Neuronal stem cell (in vitro differentiated cells): ENCODE results near the gene SVIL.
"Not testable (repeated sequence)": the region's sequence is repeated elsewhere in the genome, so short reads cannot be mapped to it uniquely, and the experiment has no call there.

Experiments used
- DNase-seq: peaks from one replicate; pipeline ENCODE4 v3.0.0-alpha.2; 2013; ENCODE audit warnings: low spot score
- H2AFZ ChIP-seq: one replicate; pipeline ENCODE4 v1.6.1; 2013; ENCODE audit warnings: mild to moderate bottlenecking, low read length, inconsistent platforms
- H2AK5ac ChIP-seq: 2 replicates; pipeline ENCODE4 v1.6.1; 2013; ENCODE audit warnings: low read depth, mild to moderate bottlenecking, inconsistent platforms, low read length, moderate library complexity, mixed read lengths
- H2BK120ac ChIP-seq: 2 replicates; pipeline ENCODE4 v1.6.1; 2013; ENCODE audit warnings: low read depth, mild to moderate bottlenecking, inconsistent platforms, low read length, moderate library complexity, mixed read lengths
- H2BK12ac ChIP-seq: one replicate; pipeline ENCODE4 v1.6.1; 2013; ENCODE audit warnings: low read length, inconsistent platforms
- H2BK15ac ChIP-seq: 2 replicates; pipeline ENCODE4 v1.6.1; 2013; ENCODE audit warnings: mild to moderate bottlenecking, low read length, inconsistent platforms, mixed read lengths
- H2BK5ac ChIP-seq: one replicate; pipeline ENCODE4 v1.6.1; 2013; ENCODE audit warnings: inconsistent platforms, mild to moderate bottlenecking, low read length, moderate library complexity
- H3K14ac ChIP-seq: one replicate; pipeline ENCODE4 v1.6.1; 2013; ENCODE audit warnings: low read length, inconsistent platforms
- H3K18ac ChIP-seq: 2 replicates; pipeline ENCODE4 v1.6.1; 2013; ENCODE audit warnings: low read length, inconsistent platforms
- H3K23ac ChIP-seq: 2 replicates; pipeline ENCODE4 v1.6.1; 2013; ENCODE audit warnings: low read depth, mild to moderate bottlenecking, mixed read lengths, low read length, inconsistent platforms; ENCODE audit not compliant: poor library complexity
- H3K27ac ChIP-seq: replicated peaks from 3 replicates; pipeline ENCODE4 v1.5.1; 2013; ENCODE audit warnings: low read length, inconsistent platforms
- H3K27me3 ChIP-seq, 3 experiments: 2 replicates each; pipeline ENCODE4 v1.6.1; 2013; ENCODE audit warnings: low read length in 3 of 3, mild to moderate bottlenecking in 2 of 3, inconsistent platforms in 1 of 3, low read depth in 1 of 3, mixed read lengths in 1 of 3, moderate library complexity in 1 of 3; ENCODE audit not compliant: control insufficient read depth in 3 of 3, insufficient read depth in 3 of 3
- H3K36me3 ChIP-seq, 2 donors: replicated peaks in 1 of 2; 2 replicates each; pipeline ENCODE4 v1.6.1; 2013; ENCODE audit warnings: low read length in 2 of 2; ENCODE audit not compliant: control insufficient read depth in 2 of 2, insufficient read depth in 2 of 2
- H3K4ac ChIP-seq: 2 replicates; pipeline ENCODE4 v1.6.1; 2013; ENCODE audit warnings: inconsistent platforms, mild to moderate bottlenecking, low read length, moderate library complexity
- H3K4me1 ChIP-seq, 2 donors: 1 replicate in 1 of 2; 2 replicates in 1 of 2; pipeline ENCODE4 v1.6.1; 2013; ENCODE audit warnings: low read length in 2 of 2, low read depth in 1 of 2; ENCODE audit not compliant: control insufficient read depth in 2 of 2, insufficient read depth in 1 of 2
- H3K4me2 ChIP-seq: one replicate; pipeline ENCODE4 v1.6.1; 2013; ENCODE audit warnings: mild to moderate bottlenecking, low read length, inconsistent platforms; ENCODE audit not compliant: insufficient read depth, poor library complexity, severe bottlenecking
- H3K4me3 ChIP-seq, 2 donors: 2 replicates each; pipeline ENCODE4 v1.5.1; 2013; ENCODE audit warnings: low read length in 2 of 2, mild to moderate bottlenecking in 2 of 2, inconsistent platforms in 1 of 2, moderate library complexity in 1 of 2
- H3K79me1 ChIP-seq: one replicate; pipeline ENCODE4 v1.6.1; 2013; ENCODE audit warnings: low read depth, mild to moderate bottlenecking, inconsistent platforms, low read length, moderate library complexity
- H3K9ac ChIP-seq: one replicate; pipeline ENCODE4 v1.6.1; 2013; ENCODE audit warnings: mild to moderate bottlenecking, low read depth, low read length, inconsistent platforms; ENCODE audit not compliant: poor library complexity
- H3K9me3 ChIP-seq, 2 donors: replicated peaks in 1 of 2; 2 replicates each; pipeline versions ENCODE3 to v1.6.1; 2013; ENCODE audit warnings: low read length in 2 of 2, mild to moderate bottlenecking in 2 of 2, inconsistent platforms in 1 of 2, low read depth in 1 of 2, mixed read lengths in 1 of 2, moderate library complexity in 1 of 2; ENCODE audit not compliant: control insufficient read depth in 2 of 2, insufficient read depth in 1 of 2
- H4K8ac ChIP-seq: one replicate; pipeline ENCODE4 v1.6.1; 2013; ENCODE audit warnings: low read depth, mild to moderate bottlenecking, inconsistent platforms, low read length, moderate library complexity
- H4K91ac ChIP-seq: one replicate; pipeline ENCODE4 v1.6.1; 2013; ENCODE audit warnings: low read length, low read depth, mild to moderate bottlenecking, inconsistent platforms; ENCODE audit not compliant: poor library complexity
- WGBS, 2 donors: extraction: QIAGEN DNeasy Blood & Tissue Kit; methylation state at CpG; one replicate each; pipeline ENCODE4 v1.1.7; 2013; ENCODE audit warnings: missing lambda C conversion rate in 2 of 2, mixed read lengths in 1 of 2; ENCODE audit not compliant: insufficient read length in 2 of 2, insufficient replicate concordance in 1 of 2; ENCODE audit errors: extremely low coverage in 2 of 2; 5-methylcytosine and 5-hydroxymethylcytosine counted together

Gene SVIL

DNA sequence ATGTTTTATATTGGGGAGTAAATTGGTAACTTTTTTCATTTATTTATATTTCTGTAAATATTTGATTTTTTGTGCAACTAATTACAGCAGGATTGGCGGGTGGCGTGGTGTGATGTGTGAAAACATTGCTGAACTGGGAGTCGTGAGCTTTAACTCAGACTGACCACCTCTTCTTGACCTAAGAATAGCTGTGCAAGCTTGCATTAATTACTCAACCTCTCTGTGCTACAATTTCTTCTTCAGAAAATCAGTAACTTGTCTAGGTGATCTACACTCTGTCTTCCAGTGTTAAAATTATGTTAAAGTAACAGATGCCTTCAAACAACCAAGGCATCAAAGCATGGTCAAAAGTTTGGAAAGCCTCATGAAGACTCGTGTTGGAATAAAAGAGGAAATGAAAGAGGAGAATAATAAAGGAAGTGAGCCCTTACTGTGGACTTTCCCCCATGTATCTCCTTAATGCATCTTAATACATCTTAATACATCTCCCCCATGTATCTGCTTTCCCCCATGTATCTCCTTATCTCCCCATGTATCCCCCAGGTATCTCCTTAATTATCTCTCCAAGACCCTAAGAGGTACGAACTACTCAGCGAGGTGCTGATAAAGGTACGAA lies 71.2 kb downstream of the SVIL start:
- Histone ChIP-seq H3K27ac (no peak overlapping the region), H3K4me2 (no peak overlapping the region), H4K8ac (no peak overlapping the region), H2BK15ac (no peak overlapping the region), H3K23ac (no peak overlapping the region), H2AFZ (no peak overlapping the region), H3K36me3 (peaks cover 0 to 2% of the 10 kb centered on the region in 2 donors), H2BK12ac (no peak overlapping the region), H3K9me3 (no peaks in the 10 kb centered on the region), H3K18ac (no peak overlapping the region), H4K91ac (no peak overlapping the region), H2BK120ac (no peak overlapping the region), H3K4ac (no peak overlapping the region), H3K27me3 (no peaks in the 10 kb centered on the region), H2AK5ac (no peak overlapping the region), H2BK5ac (no peak overlapping the region), H3K14ac (no peak overlapping the region), H3K79me1 (no peaks in the 10 kb centered on the region), H3K9ac (no peak overlapping the region), H3K4me1 (peaks cover 9 to 16% of the 10 kb centered on the region in 2 donors), H3K4me3 (no peak overlapping the region)
- no peak for DNase-seq
- no CpG with 5 or more reads among the region's 7 CpGs for WGBS, 2 donors

- not testable (repeated sequence) for H3K27ac ChIP-seq, H2BK120ac ChIP-seq, H2BK5ac ChIP-seq, H3K18ac ChIP-seq, H3K9me3 ChIP-seq, H2BK15ac ChIP-seq, H3K4me3 ChIP-seq, H2AK5ac ChIP-seq, H3K27me3 ChIP-seq, H3K36me3 ChIP-seq, H3K4ac ChIP-seq, H3K4me2 ChIP-seq, H3K14ac ChIP-seq, H3K79me1 ChIP-seq, H3K23ac ChIP-seq, H3K9ac ChIP-seq, H2AFZ ChIP-seq, H4K91ac ChIP-seq, H4K8ac ChIP-seq, DNase-seq, H2BK12ac ChIP-seq
- no CpG with 5 or more reads among the region's 7 CpGs for WGBS, 2 donors
- peaks cover 9 to 14% of the 10 kb centered on the region in 2 donors for H3K4me1 ChIP-seq
Observed at GRCh38 chr10:29563006-29563405, 71.8 kb downstream of the SVIL start.

- WGBS, 2 donors, result no CpG with 5 or more reads among the region's 4 CpGs
- DNase-seq, result no peak
- Histone ChIP-seq H3K4ac (no peak overlapping the region), H3K9me3 (no peaks in the 10 kb centered on the region), H4K91ac (no peak overlapping the region), H2AFZ (no peak overlapping the region), H3K4me3 (no peak overlapping the region), H3K9ac (no peak overlapping the region), H2AK5ac (no peak overlapping the region), H3K27ac (no peak overlapping the region), H3K23ac (no peak overlapping the region), H3K4me2 (no peak overlapping the region), H3K79me1 (no peaks in the 10 kb centered on the region), H2BK5ac (no peak overlapping the region), H3K14ac (no peak overlapping the region), H2BK120ac (no peak overlapping the region), H2BK15ac (no peak overlapping the region), H3K36me3 (peaks cover 0 to 2% of the 10 kb centered on the region in 2 donors), H2BK12ac (no peak overlapping the region), H3K27me3 (no peaks in the 10 kb centered on the region), H3K4me1 (peaks cover 8 to 15% of the 10 kb centered on the region in 2 donors), H3K18ac (no peak overlapping the region), H4K8ac (no peak overlapping the region)
Observed at GRCh38 chr10:29559996-29560395, 74.8 kb downstream of the SVIL start.

DNA sequence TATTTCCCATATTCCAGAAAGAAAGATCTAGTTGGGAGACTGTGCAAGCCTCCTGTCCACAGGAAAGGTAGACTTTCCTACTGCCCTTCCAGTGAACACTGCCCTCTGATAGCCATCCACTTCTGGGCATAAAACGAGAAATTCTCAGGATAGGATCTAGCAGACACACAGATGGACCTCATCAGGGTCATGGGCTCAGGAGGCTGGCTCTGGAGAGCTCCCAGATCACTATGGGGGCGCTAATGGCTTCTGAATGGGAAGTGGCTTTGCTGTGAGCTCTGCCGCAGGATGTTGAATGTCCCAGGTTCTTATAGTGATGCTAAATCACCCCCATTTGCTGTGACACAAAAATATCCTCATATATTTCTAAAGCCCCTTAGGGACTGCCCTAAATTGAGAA lies 77.1 kb downstream of the SVIL start:
- Histone ChIP-seq H3K4me3 (no peak overlapping the region), H3K79me1 (peaks cover 1% of the 10 kb centered on the region), H3K27me3 (no peaks in the 10 kb centered on the region), H2BK120ac (no peak overlapping the region), H3K27ac (no peak overlapping the region), H3K18ac (no peak overlapping the region), H3K9me3 (no peaks in the 10 kb centered on the region), H2BK5ac (no peak overlapping the region), H3K4ac (no peak overlapping the region), H2AFZ (no peak overlapping the region), H3K14ac (no peak overlapping the region), H3K4me1 (peaks cover 13 to 16% of the 10 kb centered on the region in 2 donors), H2BK15ac (no peak overlapping the region), H2BK12ac (no peak overlapping the region), H4K91ac (no peak overlapping the region), H3K4me2 (no peak overlapping the region), H3K36me3 (peaks cover 10 to 13% of the 10 kb centered on the region in 2 donors), H3K23ac (no peak overlapping the region), H2AK5ac (no peak overlapping the region), H4K8ac (no peak overlapping the region), H3K9ac (no peak overlapping the region)
- no CpG with 5 or more reads among the region's 3 CpGs for WGBS, 2 donors
- no peak for DNase-seq
